Mesendoderm (in vitro differentiated cells): ENCODE results near the gene ALK.

Experiments
- DNase-seq: peaks from one replicate; pipeline ENCODE4 v3.0.0; 2013
- H2AK5ac ChIP-seq: 2 replicates; pipeline ENCODE4 v1.6.1; 2013; ENCODE audit warnings: low read length, inconsistent platforms
- H2BK120ac ChIP-seq: 2 replicates; pipeline ENCODE4 v1.6.1; 2013; ENCODE audit warnings: low read depth, mild to moderate bottlenecking, low read length, moderate library complexity, mixed read lengths
- H2BK15ac ChIP-seq: replicated peaks from 2 replicates; pipeline ENCODE4 v1.6.1; 2013; ENCODE audit warnings: low read depth, mild to moderate bottlenecking, moderate library complexity
- H2BK5ac ChIP-seq: 2 replicates; pipeline ENCODE4 v1.6.1; 2013; ENCODE audit warnings: low read length, inconsistent platforms
- H3K18ac ChIP-seq: 2 replicates; pipeline ENCODE4 v1.6.1; 2013; ENCODE audit warnings: mild to moderate bottlenecking, low read length, mixed read lengths
- H3K23ac ChIP-seq: one replicate; pipeline ENCODE4 v1.6.1; 2013; ENCODE audit warnings: low read length
- H3K27ac ChIP-seq: 2 replicates; pipeline ENCODE4 v1.5.1; 2013; ENCODE audit warnings: low read depth, mild to moderate bottlenecking, inconsistent platforms, low read length, moderate library complexity
- H3K27me3 ChIP-seq: 2 replicates; pipeline ENCODE4 v1.6.1; 2013; ENCODE audit warnings: low read length, control low read depth, mild to moderate bottlenecking, inconsistent platforms; ENCODE audit not compliant: insufficient read depth, poor library complexity
- H3K36me3 ChIP-seq: 2 replicates; pipeline ENCODE4 v1.6.1; 2013; ENCODE audit warnings: low read length, inconsistent platforms; ENCODE audit not compliant: control insufficient read depth, insufficient read depth
- H3K4ac ChIP-seq: one replicate; pipeline ENCODE4 v1.6.1; 2013; ENCODE audit warnings: low read depth, mild to moderate bottlenecking, low read length, moderate library complexity
- H3K4me1 ChIP-seq: 2 replicates; pipeline ENCODE4 v1.6.1; 2013; ENCODE audit warnings: low read depth, low read length, inconsistent platforms; ENCODE audit not compliant: control insufficient read depth
- H3K4me2 ChIP-seq: 2 replicates; pipeline ENCODE4 v1.6.1; 2013; ENCODE audit warnings: low read length
- H3K4me3 ChIP-seq: 2 replicates; pipeline ENCODE4 v1.5.1; 2013; ENCODE audit warnings: mild to moderate bottlenecking, low read length
- H3K56ac ChIP-seq: one replicate; pipeline ENCODE4 v1.6.1; 2013; ENCODE audit warnings: low read length
- H3K79me1 ChIP-seq: 2 replicates; pipeline ENCODE4 v1.6.1; 2013; ENCODE audit warnings: low read length, inconsistent platforms
- H3K79me2 ChIP-seq: 2 replicates; pipeline ENCODE4 v1.6.1; 2013; ENCODE audit warnings: mild to moderate bottlenecking, low read length; ENCODE audit not compliant: control insufficient read depth, insufficient read depth
- H3K9ac ChIP-seq: 2 replicates; pipeline ENCODE4 v1.6.1; 2013; ENCODE audit warnings: low read length, inconsistent platforms
- H4K5ac ChIP-seq: one replicate; pipeline ENCODE4 v1.6.1; 2013; ENCODE audit warnings: low read length
- H4K8ac ChIP-seq: one replicate; pipeline ENCODE4 v1.6.1; 2013; ENCODE audit warnings: low read depth, mild to moderate bottlenecking, control low read depth, low read length, moderate library complexity
- WGBS: extraction: QIAGEN DNeasy Blood & Tissue Kit; methylation state at CpG from one replicate; pipeline ENCODE4 v1.1.7; 2013; ENCODE audit warnings: low lambda C conversion rate, missing lambda C conversion rate; ENCODE audit not compliant: insufficient coverage; ENCODE audit errors: extremely low coverage; 5-methylcytosine and 5-hydroxymethylcytosine counted together

ALK gene

GRCh38 chr2:29787473-29788465 is 133.6 kb downstream of the ALK start:
- DNase-seq, result no peak
- Histone ChIP-seq H2BK5ac (no peak overlapping the region), H3K4ac (no peak overlapping the region), H3K4me1 (no peaks in the 10 kb centered on the region), H2BK15ac (no peak overlapping the region), H3K4me3 (no peak overlapping the region), H3K27ac (no peak overlapping the region), H3K9ac (no peak overlapping the region), H3K27me3 (no peaks in the 10 kb centered on the region), H3K56ac (no peak overlapping the region), H3K79me1 (no peaks in the 10 kb centered on the region), H4K8ac (no peak overlapping the region), H3K4me2 (no peak overlapping the region), H2BK120ac (no peak overlapping the region), H3K23ac (no peak overlapping the region), H3K18ac (no peak overlapping the region), H4K5ac (no peak overlapping the region), H3K36me3 (no peaks in the 10 kb centered on the region), H3K79me2 (no peaks in the 10 kb centered on the region), H2AK5ac (no peak overlapping the region)
- WGBS, result no CpG with 5 or more reads among the region's 8 CpGs

- H3K4me3 ChIP-seq, result no peak overlapping the region
Measured at GRCh38 chr2:29786361-29786760, 135.0 kb downstream of the ALK start.

GRCh38 chr2:29783666-29784065 is 137.7 kb downstream of the ALK start:
- no peak overlapping the region for H3K4me3 ChIP-seq
- H3K4me2 ChIP-seq, result no peak overlapping the region
- H3K79me1 ChIP-seq, result no peaks in the 10 kb centered on the region
- no peak overlapping the region for H3K56ac ChIP-seq
- WGBS, result no CpG with 5 or more reads among the region's 6 CpGs
- H3K36me3 ChIP-seq, result no peaks in the 10 kb centered on the region
- H3K79me2 ChIP-seq, result no peaks in the 10 kb centered on the region
- H2AK5ac ChIP-seq, result no peak overlapping the region
- no peak overlapping the region for H4K8ac ChIP-seq
- no peak overlapping the region for H3K9ac ChIP-seq
- H3K27ac ChIP-seq, result no peak overlapping the region
- no peak overlapping the region for H2BK15ac ChIP-seq
- DNase-seq, result no peak
- H3K27me3 ChIP-seq, result no peaks in the 10 kb centered on the region
- no peak overlapping the region for H3K4ac ChIP-seq
- H2BK5ac ChIP-seq, result no peak overlapping the region
- no peak overlapping the region for H3K18ac ChIP-seq
- no peak overlapping the region for H4K5ac ChIP-seq
- H2BK120ac ChIP-seq, result no peak overlapping the region
- no peak overlapping the region for H3K23ac ChIP-seq
- no peaks in the 10 kb centered on the region for H3K4me1 ChIP-seq

More at GRCh38 chr2:29786361-29786760, 135.0 kb downstream of the ALK start:
- Histone ChIP-seq H2BK5ac (no peak overlapping the region), H3K27me3 (no peaks in the 10 kb centered on the region), H3K4me2 (no peak overlapping the region), H3K79me1 (no peaks in the 10 kb centered on the region), H2AK5ac (no peak overlapping the region), H3K9ac (no peak overlapping the region), H3K23ac (no peak overlapping the region), H3K4me1 (no peaks in the 10 kb centered on the region), H2BK15ac (no peak overlapping the region), H3K27ac (no peak overlapping the region), H3K18ac (no peak overlapping the region), H3K56ac (no peak overlapping the region), H3K4ac (no peak overlapping the region), H3K79me2 (no peaks in the 10 kb centered on the region), H4K5ac (no peak overlapping the region), H4K8ac (no peak overlapping the region), H3K36me3 (no peaks in the 10 kb centered on the region), H2BK120ac (no peak overlapping the region)
- no peak for DNase-seq
- WGBS, result no CpG with 5 or more reads among the region's 5 CpGs

- no peak overlapping the region for H3K4me2 ChIP-seq
- no peak overlapping the region for H2BK5ac ChIP-seq
- no peak overlapping the region for H3K27ac ChIP-seq
- no peak overlapping the region for H4K5ac ChIP-seq
- no CpG with 5 or more reads among the region's 7 CpGs for WGBS
- H3K79me2 ChIP-seq, result no peaks in the 10 kb centered on the region
- H3K4me1 ChIP-seq, result no peaks in the 10 kb centered on the region
- DNase-seq, result no peak
- H3K79me1 ChIP-seq, result no peaks in the 10 kb centered on the region
- H3K56ac ChIP-seq, result no peak overlapping the region
- H4K8ac ChIP-seq, result no peak overlapping the region
- no peaks in the 10 kb centered on the region for H3K36me3 ChIP-seq
- H3K18ac ChIP-seq, result no peak overlapping the region
- no peak overlapping the region for H3K9ac ChIP-seq
- no peak overlapping the region for H2AK5ac ChIP-seq
- H2BK120ac ChIP-seq, result no peak overlapping the region
- no peaks in the 10 kb centered on the region for H3K27me3 ChIP-seq
- H3K4me3 ChIP-seq, result no peak overlapping the region
- H3K4ac ChIP-seq, result no peak overlapping the region
- H2BK15ac ChIP-seq, result no peak overlapping the region
- H3K23ac ChIP-seq, result no peak overlapping the region
Measured at GRCh38 chr2:29782549-29783458, 138.6 kb downstream of the ALK start.

- no peak overlapping the region for H3K4me3 ChIP-seq
- H3K79me2 ChIP-seq, result no peaks in the 10 kb centered on the region
- DNase-seq, result no peak
Measured at GRCh38 chr2:29782087-29782486, 139.3 kb downstream of the ALK start.

More at GRCh38 chr2:29782087-29782486, 139.3 kb downstream of the ALK start:
- H3K27me3 ChIP-seq, result no peaks in the 10 kb centered on the region
- no peak overlapping the region for H2BK120ac ChIP-seq
- WGBS, result no CpG with 5 or more reads among the region's 1 CpG
- no peak overlapping the region for H3K56ac ChIP-seq
- no peak overlapping the region for H3K9ac ChIP-seq
- H2BK15ac ChIP-seq, result no peak overlapping the region
- H3K79me1 ChIP-seq, result no peaks in the 10 kb centered on the region
- H3K18ac ChIP-seq, result no peak overlapping the region
- H3K4ac ChIP-seq, result no peak overlapping the region
- H2BK5ac ChIP-seq, result no peak overlapping the region
- H4K5ac ChIP-seq, result no peak overlapping the region
- no peaks in the 10 kb centered on the region for H3K36me3 ChIP-seq
- H3K23ac ChIP-seq, result no peak overlapping the region
- H3K27ac ChIP-seq, result no peak overlapping the region
- no peak overlapping the region for H3K4me2 ChIP-seq
- H4K8ac ChIP-seq, result no peak overlapping the region
- H2AK5ac ChIP-seq, result no peak overlapping the region
- no peaks in the 10 kb centered on the region for H3K4me1 ChIP-seq
